Forelimb muscle (tissue), 1 donor: ENCODE data around the gene PRELID1. TPM values are rescaled to one million over a fixed set of nuclear protein-coding genes. Genes with fewer than 3 reads are reported as not detected.

Experiments
- DNase-seq: peaks from one replicate; pipeline ENCODE4 v3.0.0-alpha.2; 2013; ENCODE audit warnings: low read depth
- polyA plus RNA-seq: library from polyadenylated mRNA; unstranded; fragments of 120-200 nt; gene quantifications from one replicate; pipeline ENCODE4 v1.2.1, GENCODE V29; 2013; ENCODE audit not compliant: insufficient read length

PRELID1 gene
- polyA plus RNA-seq, 1 donor: 73.8 TPM

GRCh38 chr5:177313561-177314259 is 10.1 kb downstream of the PRELID1 start:
- no peak for DNase-seq

DNA sequence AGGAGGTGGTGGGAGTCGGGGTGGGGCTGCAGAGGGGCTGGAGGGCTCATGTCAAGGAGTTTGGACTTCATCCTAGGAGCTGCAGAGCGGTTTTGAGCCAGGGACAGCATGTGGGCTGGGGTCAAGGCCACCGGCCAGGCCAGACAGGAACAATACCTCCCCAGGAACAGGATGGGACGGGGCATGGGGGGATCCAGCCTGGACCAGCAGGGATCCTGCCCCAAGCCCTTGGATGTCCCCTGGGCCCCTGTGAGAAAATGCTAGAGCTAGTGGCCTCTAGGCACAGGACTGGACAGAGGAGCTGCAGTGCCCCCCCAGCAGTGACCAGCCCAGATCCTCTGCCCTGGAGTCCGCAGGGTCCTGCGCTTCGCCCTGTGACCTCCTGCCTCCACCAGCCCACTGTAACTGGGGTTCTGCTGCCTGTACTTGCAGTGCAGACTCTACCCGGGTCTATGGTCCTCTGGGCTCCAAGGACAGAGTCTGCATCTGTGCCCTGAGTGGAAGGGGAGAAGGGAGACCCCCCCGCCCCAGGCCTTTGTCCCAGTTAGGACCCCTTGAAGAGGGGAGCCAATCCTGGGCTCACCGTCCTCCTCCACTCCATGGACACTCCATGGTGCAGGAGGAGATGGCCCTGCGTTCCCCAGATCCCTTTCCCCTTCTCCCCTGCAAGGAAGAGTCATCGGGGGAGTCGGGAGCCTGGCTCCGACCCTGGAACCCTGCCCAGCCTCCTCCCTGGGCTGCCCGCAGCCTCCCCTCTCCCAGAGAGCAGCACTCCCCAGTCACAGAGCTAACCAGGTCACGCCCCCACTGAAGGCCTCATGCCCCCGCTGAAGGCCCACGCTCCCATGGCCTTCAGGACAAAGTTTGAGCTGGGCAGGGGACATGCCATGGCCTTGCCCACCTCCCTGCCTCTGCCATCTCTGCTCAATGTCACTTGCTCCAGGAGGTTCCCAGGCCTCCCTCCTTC is 11.1 kb downstream of the PRELID1 start:
- DNase-seq: no peak

DNA sequence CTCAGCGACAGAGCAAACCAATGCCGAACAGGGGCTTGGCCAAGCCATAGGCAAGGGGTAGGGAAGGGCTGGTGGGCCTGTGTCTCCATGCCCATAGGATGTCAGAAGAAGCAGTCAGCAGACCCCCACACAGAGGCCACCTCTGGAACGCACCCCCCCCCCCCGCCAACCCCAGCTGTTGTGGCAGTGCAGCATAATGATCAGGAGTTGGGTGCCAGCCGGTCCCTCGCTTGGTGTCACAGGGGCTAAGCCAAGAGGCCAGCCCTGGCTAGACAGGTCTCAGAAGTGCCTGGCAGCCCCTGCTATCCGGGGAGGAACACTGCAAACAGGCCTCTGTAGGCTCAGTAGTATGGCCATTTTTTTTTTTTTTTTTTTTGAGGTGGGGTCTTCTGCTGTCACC is 11.8 kb downstream of the PRELID1 start:
- no peak for DNase-seq

DNA sequence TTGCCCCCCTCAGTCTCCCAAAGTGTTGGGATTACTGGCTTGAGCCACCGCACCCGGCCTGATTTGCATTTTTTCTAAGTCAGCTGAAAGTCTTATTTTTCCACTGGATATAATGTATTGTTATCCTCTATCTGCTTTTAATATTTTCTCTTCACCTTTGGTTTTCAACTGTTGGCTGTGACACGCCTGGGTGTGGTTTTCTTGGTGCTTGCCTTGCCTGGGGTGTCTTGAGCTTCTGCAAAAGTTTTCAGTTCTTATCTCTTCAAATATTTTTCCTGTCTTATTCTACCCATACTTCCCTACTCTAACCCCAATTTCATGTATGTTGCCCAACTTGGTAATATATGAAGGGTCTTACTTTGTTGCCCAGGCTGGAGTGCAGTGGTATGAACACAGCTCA is 12.4 kb downstream of the PRELID1 start:
- no peak for DNase-seq

DNA sequence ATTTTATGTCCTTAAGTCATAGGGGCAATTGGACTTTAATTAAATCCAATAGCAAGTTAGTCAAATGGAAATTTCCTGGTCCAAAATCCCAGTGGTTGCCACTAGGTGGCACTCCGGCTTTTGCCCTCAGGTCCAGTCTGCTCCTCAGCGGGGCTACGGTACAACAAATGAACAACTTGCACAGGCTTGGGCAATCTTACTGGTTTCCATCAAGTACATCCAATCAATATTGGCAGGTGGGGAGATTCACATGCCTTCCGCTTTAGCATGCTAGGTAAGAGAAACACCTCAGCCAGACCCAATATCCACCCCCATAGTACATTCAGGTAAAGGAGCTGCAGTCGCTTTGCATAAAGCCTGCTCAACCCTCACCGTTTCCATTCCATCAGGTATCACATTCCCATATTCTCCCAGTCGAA is 14.4 kb downstream of the PRELID1 start:
- DNase-seq: no peak

DNA sequence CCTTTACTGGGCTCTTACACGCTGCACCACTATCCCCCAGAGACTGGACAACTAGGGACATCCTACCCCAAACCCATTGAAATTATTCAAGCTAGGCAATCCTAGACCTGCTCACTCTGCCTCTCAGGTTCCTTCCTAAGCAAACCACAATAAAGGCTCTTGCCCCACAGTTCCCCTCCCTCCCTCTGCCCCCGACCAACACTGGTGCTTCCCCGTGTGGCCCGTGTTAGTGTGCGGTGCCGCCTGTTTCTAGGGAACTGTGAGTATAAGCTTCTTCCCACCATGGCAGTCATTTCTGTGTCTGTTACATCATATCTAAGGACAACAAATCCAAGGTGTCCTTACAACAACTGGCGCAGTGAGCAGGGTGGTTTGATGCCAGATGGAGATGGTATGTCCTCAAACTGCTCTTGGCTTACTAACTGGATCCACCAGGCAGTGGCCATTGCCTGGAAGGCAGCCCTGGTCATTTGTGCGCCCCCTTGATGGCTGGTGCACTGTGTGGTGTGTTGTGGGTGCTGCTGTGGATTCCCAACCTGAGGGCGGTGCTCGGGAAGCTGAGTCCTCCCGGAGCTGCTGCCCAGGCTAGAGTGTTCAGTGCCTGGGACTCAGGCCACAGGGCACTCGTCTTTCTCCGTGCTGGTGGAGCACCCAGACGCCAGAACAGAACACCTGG is 16.5 kb downstream of the PRELID1 start:
- DNase-seq: no peak

GRCh38 chr5:177320879-177321278 is 17.3 kb downstream of the PRELID1 start:
- DNase-seq: no peak

DNA sequence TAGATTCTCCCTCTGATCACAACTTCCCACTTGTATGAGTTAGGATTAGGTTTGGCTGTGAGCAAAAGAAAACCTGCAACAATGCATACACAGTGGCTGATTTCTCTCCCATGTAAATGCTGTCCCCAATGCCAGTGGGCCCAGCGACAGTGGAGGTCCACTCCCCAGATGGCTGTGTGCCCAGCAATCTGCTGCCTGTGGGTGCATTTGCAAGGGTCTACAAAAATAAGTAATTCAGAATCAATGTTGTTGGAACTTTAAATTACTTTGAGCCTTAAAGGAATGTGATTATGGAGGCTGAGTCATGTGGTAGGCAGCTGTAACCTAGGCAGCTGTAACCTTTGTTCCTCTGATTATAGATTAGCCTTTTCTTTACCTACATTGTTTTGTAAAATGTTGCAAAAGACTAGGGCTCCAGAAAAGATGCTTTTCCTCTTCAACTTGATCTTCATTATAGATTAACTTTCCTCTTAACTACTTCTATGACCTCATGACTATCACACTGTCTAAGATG is 22.3 kb downstream of the PRELID1 start:
- DNase-seq: no peak

GRCh38 chr5:177327539-177328522 is 24.2 kb downstream of the PRELID1 start:
- DNase-seq: no peak

GRCh38 chr5:177328545-177329231 is 25.1 kb downstream of the PRELID1 start:
- DNase-seq: no peak

- no peak for DNase-seq
These were observed 26.3 kb downstream of the PRELID1 start for GRCh38 chr5:177329883-177330282.

GRCh38 chr5:177330991-177331842 is 27.6 kb downstream of the PRELID1 start:
- no peak for DNase-seq

DNA sequence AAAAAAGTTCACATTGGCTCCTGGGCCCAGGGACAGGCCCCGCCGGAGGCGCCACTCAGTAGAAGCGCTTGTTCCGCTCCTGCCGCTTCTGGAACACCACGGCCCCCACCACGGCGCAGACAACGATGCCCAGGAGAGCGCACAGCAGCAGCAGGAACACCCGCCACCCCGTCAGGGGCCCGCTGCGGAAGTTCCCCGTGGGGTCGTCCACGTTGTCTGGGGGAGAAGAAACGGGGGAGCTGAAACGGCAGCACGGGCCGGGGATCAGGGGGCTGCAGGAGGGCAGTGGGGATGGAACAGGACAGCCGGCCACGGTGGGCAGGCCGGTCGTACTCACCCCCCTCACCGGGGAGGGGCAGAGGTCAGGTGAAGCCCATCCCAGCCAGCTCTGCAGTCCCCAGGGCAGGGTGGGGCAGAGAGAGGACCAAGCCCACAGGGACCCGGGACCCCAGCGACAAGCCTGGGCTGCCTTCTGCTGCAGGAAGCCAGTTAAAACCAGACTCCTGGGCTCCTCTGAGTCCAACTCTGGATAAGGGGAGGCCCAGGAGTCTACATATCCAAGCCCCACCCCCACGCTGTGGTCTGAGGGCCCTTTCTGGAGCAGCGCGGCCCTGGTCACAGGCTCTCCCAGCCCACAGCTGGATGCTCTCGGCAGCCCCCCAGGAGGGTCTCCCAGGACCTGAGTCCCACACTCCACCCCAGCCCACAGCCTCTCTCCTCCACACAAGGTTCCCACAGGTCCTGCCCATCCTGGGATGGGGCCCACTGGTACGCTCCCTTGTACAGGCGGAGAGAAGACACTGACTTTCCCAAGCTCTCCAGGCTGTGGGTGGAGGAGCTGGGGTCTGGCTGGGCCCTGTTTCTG is 28.7 kb downstream of the PRELID1 start:
- DNase-seq: no peak

DNA sequence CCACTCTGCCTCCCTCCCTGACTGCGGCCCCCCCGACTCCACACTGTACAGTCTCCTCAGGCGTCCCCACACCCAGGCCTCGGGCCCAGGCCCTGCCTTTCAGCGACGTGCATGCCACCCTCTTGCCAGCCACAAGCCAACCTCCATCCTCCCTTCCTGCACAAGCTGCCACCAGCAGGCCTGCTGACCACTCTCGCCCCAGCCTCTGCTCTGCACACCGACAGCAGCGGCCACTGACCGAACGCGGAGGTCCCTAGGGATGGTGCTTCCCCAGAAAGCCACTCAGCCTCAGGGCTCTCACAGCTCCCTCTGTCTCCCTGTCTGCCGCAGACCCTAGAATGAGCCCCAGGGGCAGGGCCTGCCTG is 29.3 kb downstream of the PRELID1 start:
- no peak for DNase-seq

DNA sequence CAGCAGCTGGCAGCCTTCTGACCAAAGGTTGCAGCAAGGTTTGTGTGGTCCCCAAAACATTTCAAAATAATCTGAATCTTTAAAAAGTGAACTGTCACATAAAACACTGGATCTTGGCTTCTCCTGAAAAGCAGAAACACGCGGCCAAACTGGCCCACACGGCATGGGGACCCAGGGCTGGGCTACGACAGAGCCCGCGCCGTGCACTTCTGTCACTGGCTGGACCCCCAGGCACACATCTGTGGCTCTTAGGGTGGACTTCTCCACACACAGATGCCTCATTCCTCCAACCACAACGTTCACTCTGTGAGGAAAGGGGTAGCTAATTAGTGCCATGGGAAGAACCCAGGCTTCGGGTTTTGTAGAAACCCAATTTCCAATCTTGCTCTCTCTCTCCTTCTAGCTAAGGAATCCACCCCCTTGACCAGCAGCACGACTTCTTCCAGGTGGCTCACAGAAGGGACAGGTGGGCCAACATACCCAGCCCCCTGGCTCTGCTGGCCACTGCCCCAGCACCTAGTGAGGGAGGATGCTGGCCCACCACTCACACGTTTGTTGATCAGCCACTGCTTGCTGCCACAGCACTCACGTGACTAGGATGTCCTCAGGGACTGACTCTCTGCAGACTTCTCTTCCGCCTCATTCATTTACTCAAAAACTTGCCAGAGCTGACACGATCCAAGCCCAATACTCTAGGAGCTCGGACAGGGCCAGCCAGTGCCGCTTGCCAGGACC is 30.0 kb downstream of the PRELID1 start:
- DNase-seq: no peak

DNA sequence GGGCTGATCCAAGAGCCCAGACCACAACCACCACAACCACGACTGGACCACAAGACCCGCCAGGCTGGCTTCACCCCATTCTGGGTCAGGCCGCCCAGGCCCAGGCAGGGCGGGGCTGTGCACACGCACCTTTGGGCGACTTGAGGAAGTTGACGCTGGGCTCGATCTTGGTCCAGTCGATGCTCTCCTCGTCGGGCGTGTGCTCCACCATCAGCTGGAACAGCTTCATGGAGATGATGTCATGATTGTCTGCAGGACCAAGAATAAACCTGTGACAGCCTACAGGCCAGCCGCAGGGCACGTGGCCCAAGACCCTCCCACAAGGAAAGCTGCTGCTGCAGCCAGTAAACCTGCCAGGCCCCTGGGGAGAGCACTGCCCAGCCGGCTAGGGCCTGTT is 30.6 kb downstream of the PRELID1 start:
- DNase-seq: no peak

- no peak for DNase-seq
These were observed 31.4 kb downstream of the PRELID1 start for GRCh38 chr5:177334781-177335700.
